ENCODE measurements around the gene TRABD2B.

TRABD2B gene

DNA sequence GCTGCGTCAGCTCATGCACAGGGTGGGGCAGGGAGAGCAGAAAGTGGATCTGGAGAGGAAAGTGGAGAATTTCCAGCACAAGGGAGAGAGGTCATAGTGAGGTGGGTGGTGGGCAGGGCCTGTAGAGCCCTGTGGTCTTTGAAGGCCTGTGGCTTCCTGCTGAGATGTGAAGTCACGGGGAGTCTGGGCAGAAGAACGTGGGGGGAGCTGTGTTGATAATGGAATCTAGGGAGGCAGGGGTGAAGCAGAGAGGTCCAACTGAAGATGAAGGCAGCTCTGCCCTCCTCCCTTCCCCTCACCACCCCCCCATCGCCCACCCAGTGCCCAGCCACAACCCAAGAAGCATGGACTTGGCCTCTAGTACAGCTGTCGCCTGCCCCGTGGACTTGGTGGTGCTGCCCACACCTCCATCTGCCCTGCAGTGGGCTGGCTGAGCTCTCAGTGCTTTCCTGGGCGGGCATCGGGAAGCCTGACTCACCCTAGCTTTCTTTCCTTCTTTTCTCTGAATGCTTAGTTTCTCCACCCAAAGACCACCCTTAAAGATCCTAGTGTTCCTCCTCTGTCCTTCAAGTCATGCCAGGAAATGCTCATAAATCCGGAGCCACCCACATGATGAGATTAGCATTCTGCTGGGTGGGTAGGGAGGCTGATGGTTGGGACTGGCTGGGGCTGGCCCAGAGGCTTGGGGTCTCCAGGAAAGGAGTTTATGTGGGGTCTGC is 186.1 kb downstream of the TRABD2B start:
- no peaks in the 10 kb centered on the region for H3K4me1 ChIP-seq (ENCODE audit: insufficient read depth, low read length)
- no peak overlapping the region for H2AFZ ChIP-seq (ENCODE audit: low read depth, low read length)
- TF ChIP-seq EZH2 (IDR thresholded peaks at IDR 0.05; ENCODE audit: borderline replicate concordance, low read depth, low read length, severe bottlenecking): no peak
- TF ChIP-seq, protein P1, sequence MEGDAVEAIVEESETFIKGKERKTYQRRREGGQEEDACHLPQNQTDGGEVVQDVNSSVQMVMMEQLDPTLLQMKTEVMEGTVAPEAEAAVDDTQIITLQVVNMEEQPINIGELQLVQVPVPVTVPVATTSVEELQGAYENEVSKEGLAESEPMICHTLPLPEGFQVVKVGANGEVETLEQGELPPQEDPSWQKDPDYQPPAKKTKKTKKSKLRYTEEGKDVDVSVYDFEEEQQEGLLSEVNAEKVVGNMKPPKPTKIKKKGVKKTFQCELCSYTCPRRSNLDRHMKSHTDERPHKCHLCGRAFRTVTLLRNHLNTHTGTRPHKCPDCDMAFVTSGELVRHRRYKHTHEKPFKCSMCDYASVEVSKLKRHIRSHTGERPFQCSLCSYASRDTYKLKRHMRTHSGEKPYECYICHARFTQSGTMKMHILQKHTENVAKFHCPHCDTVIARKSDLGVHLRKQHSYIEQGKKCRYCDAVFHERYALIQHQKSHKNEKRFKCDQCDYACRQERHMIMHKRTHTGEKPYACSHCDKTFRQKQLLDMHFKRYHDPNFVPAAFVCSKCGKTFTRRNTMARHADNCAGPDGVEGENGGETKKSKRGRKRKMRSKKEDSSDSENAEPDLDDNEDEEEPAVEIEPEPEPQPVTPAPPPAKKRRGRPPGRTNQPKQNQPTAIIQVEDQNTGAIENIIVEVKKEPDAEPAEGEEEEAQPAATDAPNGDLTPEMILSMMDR (IDR thresholded peaks at IDR 0.05; ENCODE audit: borderline replicate concordance, extremely low read depth, low read length, poor library complexity, severe bottlenecking): no peak
- no peaks in the 10 kb centered on the region for H3K79me2 ChIP-seq (ENCODE audit: insufficient read depth, low read length)
- H3K4me2 ChIP-seq (ENCODE audit: insufficient read depth, low read length): no peak overlapping the region
- no peak overlapping the region for H3K27ac ChIP-seq (ENCODE audit: low read length)
- H3K36me3 ChIP-seq (ENCODE audit: insufficient read depth, low read length): no peaks in the 10 kb centered on the region
- H3K27me3 ChIP-seq (ENCODE audit: insufficient read depth, low read length, poor library complexity): peaks cover 23% of the 10 kb centered on the region
- no peaks in the 10 kb centered on the region for H4K20me1 ChIP-seq (ENCODE audit: insufficient read depth, low read length)
- H3K4me3 ChIP-seq (ENCODE audit: low read depth in 1 of 2, low read length in 2 of 2): no peak overlapping the region
- H3K9ac ChIP-seq (ENCODE audit: low read depth, low read length): no peak overlapping the region
- no peaks in the 10 kb centered on the region for H3K9me3 ChIP-seq (ENCODE audit: insufficient read depth, low read length, severe bottlenecking)
- no peak for ATAC-seq (ENCODE audit: insufficient read depth, low read depth)
- DNase-seq: no peak

DNA sequence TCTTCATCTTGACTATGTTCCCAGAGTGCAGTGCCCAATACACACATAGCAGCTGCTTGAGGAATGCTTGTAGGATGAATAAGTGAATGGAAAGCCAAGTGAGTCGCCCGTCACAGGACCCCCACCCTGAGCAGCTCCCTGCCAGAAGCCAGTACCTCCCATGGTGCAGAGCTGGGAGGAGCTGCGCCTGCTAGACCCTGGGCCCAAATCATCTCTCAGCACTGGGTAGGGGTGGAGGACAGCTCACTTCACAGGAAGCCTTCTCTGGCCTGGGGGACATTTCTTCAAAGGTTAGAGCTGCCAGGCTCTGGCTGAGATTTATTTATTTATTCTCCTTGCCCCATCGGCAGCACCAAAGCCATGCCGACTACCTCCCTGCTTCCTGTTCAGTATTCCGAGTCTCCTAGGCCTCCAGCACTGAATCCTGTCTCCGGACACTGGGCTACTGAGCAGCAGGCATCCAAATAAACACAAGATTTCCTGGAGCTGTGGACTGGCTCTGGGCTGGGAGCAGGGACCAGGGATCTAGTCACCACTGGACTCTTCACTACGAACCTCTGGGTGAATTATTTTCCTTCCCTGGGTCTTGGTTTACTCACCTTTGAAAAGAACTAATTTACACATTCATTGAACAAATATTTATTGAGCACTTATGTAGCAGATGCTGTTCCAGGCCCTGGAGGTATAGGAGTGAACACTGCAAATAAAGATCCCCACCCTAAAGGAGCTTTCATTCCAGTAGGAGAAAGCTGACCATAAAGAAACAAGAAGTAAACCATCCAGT is 187.7 kb downstream of the TRABD2B start:
- DNase-seq (no peak), ATAC-seq (ENCODE audit: insufficient read depth, low read depth) (no peak)
- no peaks in the 10 kb centered on the region for H3K36me3 ChIP-seq (ENCODE audit: insufficient read depth, low read length)
- no peaks in the 10 kb centered on the region for H3K79me2 ChIP-seq (ENCODE audit: insufficient read depth, low read length)
- H3K4me2 ChIP-seq (ENCODE audit: insufficient read depth, low read length): no peak overlapping the region
- H3K27ac ChIP-seq (ENCODE audit: low read length): no peak overlapping the region
- H3K27me3 ChIP-seq (ENCODE audit: insufficient read depth, low read length, poor library complexity): peaks cover 14% of the 10 kb centered on the region
- no peak overlapping the region for H3K9ac ChIP-seq (ENCODE audit: low read depth, low read length)
- H4K20me1 ChIP-seq (ENCODE audit: insufficient read depth, low read length): no peaks in the 10 kb centered on the region
- TF ChIP-seq, protein P1 (IDR thresholded peaks at IDR 0.05; ENCODE audit: borderline replicate concordance, extremely low read depth, low read length, poor library complexity, severe bottlenecking): no peak
- TF ChIP-seq EZH2 (IDR thresholded peaks at IDR 0.05; ENCODE audit: borderline replicate concordance, low read depth, low read length, severe bottlenecking): no peak
- no peak overlapping the region for H3K4me3 ChIP-seq (ENCODE audit: low read depth in 1 of 2, low read length in 2 of 2)
- no peaks in the 10 kb centered on the region for H3K9me3 ChIP-seq (ENCODE audit: insufficient read depth, low read length, severe bottlenecking)
- no peaks in the 10 kb centered on the region for H3K4me1 ChIP-seq (ENCODE audit: insufficient read depth, low read length)
- H2AFZ ChIP-seq (ENCODE audit: low read depth, low read length): no peak overlapping the region

GRCh38 chr1:47808612-47809011 is 188.6 kb downstream of the TRABD2B start:
- H3K9me3 ChIP-seq (ENCODE audit: insufficient read depth, low read length, severe bottlenecking): no peaks in the 10 kb centered on the region
- no peak overlapping the region for H3K9ac ChIP-seq (ENCODE audit: low read depth, low read length)
- no peak overlapping the region for H2AFZ ChIP-seq (ENCODE audit: low read depth, low read length)
- no peaks in the 10 kb centered on the region for H3K79me2 ChIP-seq (ENCODE audit: insufficient read depth, low read length)
- no peaks in the 10 kb centered on the region for H4K20me1 ChIP-seq (ENCODE audit: insufficient read depth, low read length)
- DNase-seq (no peak), ATAC-seq (ENCODE audit: insufficient read depth, low read depth) (no peak)
- H3K27me3 ChIP-seq (ENCODE audit: insufficient read depth, low read length, poor library complexity): peaks cover 6% of the 10 kb centered on the region
- no peaks in the 10 kb centered on the region for H3K4me1 ChIP-seq (ENCODE audit: insufficient read depth, low read length)
- H3K4me3 ChIP-seq (ENCODE audit: low read depth in 1 of 2, low read length in 2 of 2): no peak overlapping the region
- no peaks in the 10 kb centered on the region for H3K36me3 ChIP-seq (ENCODE audit: insufficient read depth, low read length)
- H3K27ac ChIP-seq (ENCODE audit: low read length): no peak overlapping the region
- TF ChIP-seq, protein P1 (IDR thresholded peaks at IDR 0.05; ENCODE audit: borderline replicate concordance, extremely low read depth, low read length, poor library complexity, severe bottlenecking): no peak
- no peak for TF ChIP-seq EZH2 (IDR thresholded peaks at IDR 0.05; ENCODE audit: borderline replicate concordance, low read depth, low read length, severe bottlenecking)
- no peak overlapping the region for H3K4me2 ChIP-seq (ENCODE audit: insufficient read depth, low read length)

All from DND-41 (cell line).